ENCODE results near the gene GAS1. TPM values are rescaled to one million over a fixed set of nuclear protein-coding genes. Genes with fewer than 3 reads are reported as not detected.

The GAS1 gene
- total RNA-seq, 1 experiment from 2014 or later, result not detected

DNA sequence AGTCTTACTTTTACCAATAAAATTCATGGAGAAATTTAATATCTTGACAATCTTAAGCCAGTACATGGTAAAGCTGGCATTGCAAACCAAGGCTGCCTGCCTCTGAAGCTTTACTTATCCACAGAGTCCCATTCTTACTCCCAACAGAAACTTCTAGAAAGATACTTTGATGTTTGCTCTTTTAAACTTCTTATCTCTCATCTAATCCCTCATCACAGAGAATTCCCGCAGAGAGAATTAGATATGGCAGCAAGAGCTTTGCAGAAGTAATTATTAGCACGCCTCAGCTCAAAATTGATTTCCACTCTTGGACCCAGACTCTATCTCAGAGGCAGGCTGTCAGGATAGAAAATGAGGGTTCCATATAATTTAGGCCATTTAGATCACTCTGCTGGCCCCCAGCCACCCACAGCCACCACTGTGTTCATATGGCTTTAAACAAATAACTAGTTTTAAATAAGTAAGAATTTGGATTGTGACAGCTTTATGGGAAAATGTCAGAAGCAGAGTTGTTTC, 37.9 kb upstream of the GAS1 start:
- Histone ChIP-seq H3K4me1 (ENCODE audit: insufficient read depth, low read length) (no peaks in the 10 kb centered on the region), H3F3A (ENCODE audit: low read length, unreplicated experiment) (no peaks in the 10 kb centered on the region), H3K9me3 (ENCODE audit: low read length) (no peaks in the 10 kb centered on the region), H3K36me3 (ENCODE audit: low read depth, low read length) (no peaks in the 10 kb centered on the region), H3K9me2 (replicated peaks; ENCODE audit: low read length) (no peaks in the 10 kb centered on the region), H3K27me3 (ENCODE audit: low read length) (peaks cover 6% of the 10 kb centered on the region; the same call in 1 of the 2 replicates), H3K4me2 (ENCODE audit: low read length) (no peak overlapping the region), H3K9ac (ENCODE audit: low read length) (no peak overlapping the region), H4K20me1 (ENCODE audit: low read length) (no peaks in the 10 kb centered on the region), H2AFZ (ENCODE audit: low read length) (no peak overlapping the region), H3K27ac (ENCODE audit: low read length) (no peak overlapping the region), H3K4me3 (ENCODE audit: low read length) (no peak overlapping the region), H3K79me2 (ENCODE audit: low read length) (no peaks in the 10 kb centered on the region)
- ChIA-PET CTCF (no interaction called here), POLR2A (ENCODE audit: unreplicated experiment) (no interaction called here)
- ATAC-seq (no peak), DNase-seq (no peak)
- no TSS peak for BruUV-seq (replicated peaks)
- intact Hi-C loops (cut with micrococcal nuclease), result no loop called here
- TF ChIP-seq EZH2 (IDR thresholded peaks at IDR 0.05; ENCODE audit: low read length, unreplicated experiment) (no peak), EZH2phosphoT487 (IDR thresholded peaks at IDR 0.05; ENCODE audit: borderline replicate concordance, low read length) (no peak)
- TF ChIP-seq, protein P1, sequence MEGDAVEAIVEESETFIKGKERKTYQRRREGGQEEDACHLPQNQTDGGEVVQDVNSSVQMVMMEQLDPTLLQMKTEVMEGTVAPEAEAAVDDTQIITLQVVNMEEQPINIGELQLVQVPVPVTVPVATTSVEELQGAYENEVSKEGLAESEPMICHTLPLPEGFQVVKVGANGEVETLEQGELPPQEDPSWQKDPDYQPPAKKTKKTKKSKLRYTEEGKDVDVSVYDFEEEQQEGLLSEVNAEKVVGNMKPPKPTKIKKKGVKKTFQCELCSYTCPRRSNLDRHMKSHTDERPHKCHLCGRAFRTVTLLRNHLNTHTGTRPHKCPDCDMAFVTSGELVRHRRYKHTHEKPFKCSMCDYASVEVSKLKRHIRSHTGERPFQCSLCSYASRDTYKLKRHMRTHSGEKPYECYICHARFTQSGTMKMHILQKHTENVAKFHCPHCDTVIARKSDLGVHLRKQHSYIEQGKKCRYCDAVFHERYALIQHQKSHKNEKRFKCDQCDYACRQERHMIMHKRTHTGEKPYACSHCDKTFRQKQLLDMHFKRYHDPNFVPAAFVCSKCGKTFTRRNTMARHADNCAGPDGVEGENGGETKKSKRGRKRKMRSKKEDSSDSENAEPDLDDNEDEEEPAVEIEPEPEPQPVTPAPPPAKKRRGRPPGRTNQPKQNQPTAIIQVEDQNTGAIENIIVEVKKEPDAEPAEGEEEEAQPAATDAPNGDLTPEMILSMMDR (conservative IDR thresholded peaks at IDR 0.05; ENCODE audit: low read depth, low read length), result no peak

DNA sequence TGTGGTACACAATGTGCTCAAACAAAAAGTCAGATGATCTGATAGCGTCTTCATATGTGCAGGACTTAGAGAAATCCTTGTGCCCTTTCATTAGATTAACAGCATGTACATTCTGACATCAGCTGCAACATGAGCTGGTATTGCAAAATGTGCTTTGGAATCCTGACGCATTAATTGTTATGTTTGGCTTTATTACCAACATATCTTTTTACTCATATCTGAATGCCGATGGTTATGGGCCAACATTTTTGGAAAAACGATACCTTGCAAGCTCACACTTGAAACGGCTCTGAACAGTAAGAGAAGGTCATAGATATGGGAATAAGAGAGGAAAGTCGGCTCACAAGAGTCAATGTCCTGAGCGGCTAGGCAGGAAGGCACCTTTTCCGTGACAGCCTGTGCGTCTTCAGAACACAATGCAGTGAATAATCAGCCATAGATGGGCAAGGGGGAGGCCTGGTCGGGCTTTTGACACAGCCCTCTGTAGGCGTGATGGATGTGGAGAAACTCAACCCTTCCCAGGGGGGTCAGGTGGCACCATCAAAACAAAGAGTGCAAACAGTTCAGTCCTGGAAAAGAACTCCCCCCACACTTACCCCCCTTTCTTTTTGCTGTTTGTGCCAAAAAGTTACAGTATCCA, 36.4 kb upstream of the GAS1 start:
- no peak overlapping the region for H3K27ac ChIP-seq (ENCODE audit: low read length)
- H3K79me2 ChIP-seq (ENCODE audit: low read length), result no peaks in the 10 kb centered on the region
- intact Hi-C loops (cut with micrococcal nuclease), result no loop called here
- TF ChIP-seq, protein P1 (conservative IDR thresholded peaks at IDR 0.05; ENCODE audit: low read depth, low read length), result no peak
- no peak for TF ChIP-seq EZH2 (IDR thresholded peaks at IDR 0.05; ENCODE audit: low read length, unreplicated experiment)
- no peak for TF ChIP-seq EZH2phosphoT487 (IDR thresholded peaks at IDR 0.05; ENCODE audit: borderline replicate concordance, low read length)
- ChIA-PET POLR2A (ENCODE audit: unreplicated experiment) (no interaction called here), CTCF (no interaction called here)
- no peaks in the 10 kb centered on the region for H4K20me1 ChIP-seq (ENCODE audit: low read length)
- no peaks in the 10 kb centered on the region for H3K4me1 ChIP-seq (ENCODE audit: insufficient read depth, low read length)
- H3K36me3 ChIP-seq (ENCODE audit: low read depth, low read length), result no peaks in the 10 kb centered on the region
- ATAC-seq (no peak), DNase-seq (no peak)
- H3K9me2 ChIP-seq (replicated peaks; ENCODE audit: low read length), result no peaks in the 10 kb centered on the region
- BruUV-seq (replicated peaks), result no TSS peak
- H3K9me3 ChIP-seq (ENCODE audit: low read length), result no peaks in the 10 kb centered on the region
- no peak overlapping the region for H3K9ac ChIP-seq (ENCODE audit: low read length)
- H3K4me3 ChIP-seq (ENCODE audit: low read length), result no peak overlapping the region
- H3K4me2 ChIP-seq (ENCODE audit: low read length), result no peak overlapping the region
- no peaks in the 10 kb centered on the region for H3F3A ChIP-seq (ENCODE audit: low read length, unreplicated experiment)
- peaks cover 6% of the 10 kb centered on the region; the same call in 1 of the 2 replicates for H3K27me3 ChIP-seq (ENCODE audit: low read length)
- H2AFZ ChIP-seq (ENCODE audit: low read length), result no peak overlapping the region

DNA sequence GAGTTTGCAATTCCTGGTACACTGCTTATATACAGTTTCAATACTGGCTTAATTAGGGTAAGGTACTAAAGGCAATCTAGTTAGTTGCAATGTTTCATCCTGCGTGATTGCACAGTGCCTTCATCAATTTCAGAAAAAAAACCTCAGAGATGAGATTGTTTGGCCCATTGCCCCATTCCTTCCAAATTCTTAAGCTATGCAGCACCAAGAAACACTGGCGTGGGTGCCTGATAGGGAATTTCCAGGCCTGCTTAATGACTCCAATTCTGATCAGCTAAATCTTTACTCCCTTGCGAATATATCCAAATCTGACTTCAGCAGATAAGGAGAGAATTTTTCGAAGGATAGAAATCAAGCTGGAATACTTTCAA, 35.9 kb upstream of the GAS1 start:
- ATAC-seq (no peak), DNase-seq (no peak)
- Histone ChIP-seq H3K9me2 (replicated peaks; ENCODE audit: low read length) (no peaks in the 10 kb centered on the region), H3K9me3 (ENCODE audit: low read length) (no peaks in the 10 kb centered on the region), H3K9ac (ENCODE audit: low read length) (no peak overlapping the region), H3K27ac (ENCODE audit: low read length) (no peak overlapping the region), H3K27me3 (ENCODE audit: low read length) (peaks cover 6% of the 10 kb centered on the region; the same call in 1 of the 2 replicates), H3F3A (ENCODE audit: low read length, unreplicated experiment) (no peaks in the 10 kb centered on the region), H3K4me3 (ENCODE audit: low read length) (no peak overlapping the region), H3K79me2 (ENCODE audit: low read length) (no peaks in the 10 kb centered on the region), H3K36me3 (ENCODE audit: low read depth, low read length) (no peaks in the 10 kb centered on the region), H3K4me2 (ENCODE audit: low read length) (no peak overlapping the region), H2AFZ (ENCODE audit: low read length) (no peak overlapping the region), H4K20me1 (ENCODE audit: low read length) (no peaks in the 10 kb centered on the region), H3K4me1 (ENCODE audit: insufficient read depth, low read length) (no peaks in the 10 kb centered on the region)
- TF ChIP-seq, protein P1 (conservative IDR thresholded peaks at IDR 0.05; ENCODE audit: low read depth, low read length), result no peak
- TF ChIP-seq EZH2 (IDR thresholded peaks at IDR 0.05; ENCODE audit: low read length, unreplicated experiment), result no peak
- TF ChIP-seq EZH2phosphoT487 (IDR thresholded peaks at IDR 0.05; ENCODE audit: borderline replicate concordance, low read length), result no peak
- BruUV-seq (replicated peaks), result no TSS peak
- POLR2A ChIA-PET (ENCODE audit: unreplicated experiment), result no interaction called here
- intact Hi-C loops (cut with micrococcal nuclease), result no loop called here
- CTCF ChIA-PET, result no interaction called here

All from PC-3 (cell line).